Activated effector memory CD4-positive, alpha-beta T cell treated with Interleukin-2 at 50 U/mL for 16 hours (primary cell): ENCODE results near the gene KRTAP12-2.
"Not testable (repeated sequence)": the region's sequence is repeated elsewhere in the genome, so short reads cannot be mapped to it uniquely, and the experiment has no call there.

Source experiments
- DNase-seq: peaks from one replicate; pipeline ENCODE4 v3.0.0-alpha.2; 2020

The KRTAP12-2 gene

DNA sequence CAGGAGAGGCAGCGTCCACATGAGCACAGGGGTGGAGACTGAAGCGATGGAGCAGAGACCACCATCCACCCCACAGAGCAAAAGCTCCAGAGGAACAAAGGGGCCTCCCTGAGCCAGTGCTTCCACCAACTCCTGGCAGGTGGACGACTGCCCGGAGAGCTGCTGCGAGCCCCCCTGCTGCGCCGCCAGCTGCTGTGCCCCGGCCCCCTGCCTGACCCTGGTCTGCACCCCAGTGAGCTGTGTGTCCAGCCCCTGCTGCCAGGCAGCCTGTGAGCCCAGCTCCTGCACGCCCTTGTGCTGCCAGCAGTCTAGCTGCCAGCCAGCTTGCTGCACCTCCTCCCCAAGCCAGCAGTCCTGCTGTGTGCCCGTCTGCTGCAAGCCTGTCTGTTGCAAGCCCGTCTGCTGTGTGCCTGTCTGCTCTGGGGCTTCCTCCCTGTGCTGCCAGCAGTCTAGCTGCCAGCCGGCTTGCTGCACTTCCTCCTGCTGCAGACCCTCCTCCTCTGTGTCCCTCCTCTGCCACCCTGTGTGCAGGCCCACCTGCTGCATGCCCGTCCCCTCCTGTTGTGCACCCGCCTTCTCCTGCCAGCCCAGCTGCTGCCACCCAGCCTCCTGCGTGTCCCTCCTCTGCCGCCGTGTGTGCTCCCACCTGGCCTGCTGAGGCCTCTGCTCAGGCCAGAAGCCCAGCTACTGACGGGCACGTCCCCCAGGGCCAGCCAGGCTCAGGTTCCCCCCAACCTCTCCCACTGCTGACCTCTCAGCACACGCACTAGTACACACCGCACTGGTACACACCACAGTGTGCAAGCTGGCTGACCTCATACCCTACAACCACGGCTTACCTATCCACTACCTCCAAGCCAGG is 35.6 kb upstream of the KRTAP12-2 start:
- no peak for DNase-seq

GRCh38 chr21:44701541-44701940 is 34.8 kb upstream of the KRTAP12-2 start:
- no peak for DNase-seq

DNA sequence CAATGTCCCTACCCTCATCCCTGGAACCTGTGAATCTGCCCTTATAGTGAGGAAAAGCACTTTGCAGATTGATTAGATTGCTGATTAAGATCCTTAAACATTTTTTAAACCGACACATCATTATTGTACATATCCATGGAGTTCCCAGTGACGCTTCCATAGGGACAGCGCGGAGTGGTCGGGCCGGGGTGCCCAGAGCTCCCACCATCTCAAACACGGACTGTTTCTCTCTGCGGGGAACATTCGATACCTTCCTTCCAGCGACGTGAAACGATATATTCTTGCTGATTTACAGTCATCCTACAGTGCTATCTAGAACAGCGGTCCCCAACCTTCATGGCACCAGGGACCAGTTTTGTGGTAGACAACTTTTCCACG is 34.3 kb upstream of the KRTAP12-2 start:
- no peak for DNase-seq

- DNase-seq = no peak
Measured at GRCh38 chr21:44700101-44701022, 33.6 kb upstream of the KRTAP12-2 start.

- DNase-seq = no peak
Measured at GRCh38 chr21:44699502-44700001, 32.8 kb upstream of the KRTAP12-2 start.

GRCh38 chr21:44697811-44698734 is 31.3 kb upstream of the KRTAP12-2 start:
- DNase-seq = no peak

- DNase-seq = not testable (repeated sequence)
Measured at GRCh38 chr21:44697172-44697810, 30.6 kb upstream of the KRTAP12-2 start, which contains the start of gene KRTAP10-12. KRTAP10-12 (plus strand) TSS chr21:44697172; CDS start chr21:44697202, 30 bp downstream.

DNA sequence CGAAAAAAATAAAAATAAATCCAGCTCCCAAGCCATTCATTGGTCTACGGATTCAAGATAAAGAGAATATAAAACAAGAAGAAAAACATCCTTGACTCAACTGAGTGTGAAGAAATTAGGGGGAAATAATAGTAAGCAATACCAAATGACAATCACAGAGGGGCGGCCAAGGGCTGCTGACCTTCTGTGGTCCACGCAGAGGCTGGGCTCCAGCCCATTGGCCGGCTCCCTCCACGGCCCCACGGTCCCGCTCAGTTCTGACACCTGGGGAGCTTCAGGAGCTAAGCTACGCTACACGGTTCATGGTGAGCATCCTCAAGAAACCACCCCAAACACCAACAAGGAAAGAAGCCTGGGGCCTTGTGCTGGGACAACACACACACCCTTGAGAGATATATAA is 29.8 kb upstream of the KRTAP12-2 start:
- DNase-seq = no peak

DNA sequence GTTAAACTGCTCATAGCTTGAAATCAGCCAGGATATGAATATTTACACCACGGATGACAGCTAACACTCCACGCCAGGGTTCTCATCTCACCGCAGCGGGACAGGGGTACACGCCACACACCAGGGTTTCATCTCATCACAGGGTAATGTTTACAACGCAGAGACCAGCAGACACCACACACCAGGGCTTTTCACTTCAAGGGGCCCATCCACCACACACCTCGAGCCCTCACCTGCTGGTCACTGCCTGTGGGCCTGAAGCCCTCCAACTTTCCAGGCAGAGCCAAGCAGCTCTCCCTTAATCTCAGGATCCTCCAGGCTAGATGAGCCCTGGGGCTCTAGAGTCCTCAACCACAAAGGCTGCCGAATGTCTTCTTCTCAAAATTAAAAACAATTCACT is 28.9 kb upstream of the KRTAP12-2 start:
- no peak for DNase-seq

- no peak for DNase-seq
Measured at GRCh38 chr21:44695184-44695583, 28.5 kb upstream of the KRTAP12-2 start.

GRCh38 chr21:44694776-44695175 is 28.0 kb upstream of the KRTAP12-2 start:
- no peak for DNase-seq

DNA sequence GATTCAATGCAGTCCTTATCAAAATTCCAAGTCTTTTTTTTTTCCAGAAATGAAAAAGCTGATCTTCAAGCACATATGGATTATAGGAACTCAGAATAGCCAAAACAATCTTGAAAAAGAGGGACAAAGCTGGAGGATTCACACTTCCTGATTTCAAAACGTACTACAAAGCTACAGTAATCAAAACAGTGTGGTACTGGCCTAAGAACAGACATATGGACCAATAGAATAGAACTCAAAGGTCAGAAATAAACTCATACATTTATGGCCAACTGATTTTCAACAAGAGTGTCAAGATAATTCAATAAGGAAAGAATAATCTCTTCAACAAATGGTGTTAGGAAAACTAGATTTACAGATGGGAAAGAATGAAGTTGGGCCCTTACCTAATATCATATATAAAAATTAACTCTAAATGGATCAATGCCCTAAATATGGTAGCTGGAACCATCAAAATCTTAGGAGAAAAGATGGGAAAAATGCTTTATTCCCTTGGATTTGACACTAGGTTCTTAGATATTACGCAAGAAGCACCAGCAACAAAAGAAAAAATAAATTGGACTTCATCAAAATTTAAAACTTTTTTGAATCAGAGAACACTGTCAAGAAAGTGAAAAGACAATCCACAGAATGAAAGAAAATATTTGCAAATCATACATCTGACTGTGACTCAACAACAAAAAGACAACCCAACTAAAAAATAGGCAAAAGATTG is 26.2 kb upstream of the KRTAP12-2 start:
- no peak for DNase-seq

- DNase-seq = no peak
Measured at GRCh38 chr21:44691686-44692085, 25.0 kb upstream of the KRTAP12-2 start.

DNA sequence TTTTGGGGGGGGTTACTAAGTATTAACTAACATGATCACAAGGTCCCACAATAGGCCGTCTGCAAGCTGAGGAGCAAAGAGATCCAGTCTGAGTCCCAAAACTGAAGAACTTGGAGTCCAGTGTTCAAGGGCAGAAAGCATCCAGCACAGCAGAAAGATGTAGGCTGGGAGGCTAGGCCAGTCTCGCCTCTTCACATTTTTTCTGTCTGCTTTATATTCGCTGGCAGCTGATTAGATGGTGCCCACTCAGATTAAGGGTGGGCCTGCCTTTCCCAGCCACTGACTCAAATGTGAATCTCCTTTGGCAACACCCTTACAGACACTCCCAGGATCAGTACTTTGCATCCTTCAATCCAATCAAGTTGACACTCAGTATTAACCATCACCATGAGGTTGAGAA is 23.0 kb upstream of the KRTAP12-2 start:
- not testable (repeated sequence) for DNase-seq

DNA sequence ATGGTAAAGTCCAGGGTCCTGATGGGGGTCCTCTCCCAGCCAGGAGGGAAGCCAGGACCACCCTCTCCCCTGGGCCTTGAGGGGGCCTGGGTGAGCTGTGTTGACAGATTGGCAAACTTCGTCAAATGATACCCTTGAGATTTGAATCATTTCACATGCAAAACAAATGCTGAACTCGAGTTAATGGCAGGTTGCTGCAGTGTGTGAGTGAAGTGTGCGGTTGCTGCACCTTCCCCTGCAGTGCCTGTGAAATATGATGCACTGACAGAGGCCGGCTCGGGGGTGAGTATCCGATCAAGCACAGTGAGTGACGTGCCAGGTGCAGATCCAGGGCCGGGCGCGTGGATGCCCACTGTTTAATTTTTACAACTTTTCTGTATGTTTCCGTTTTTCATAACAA is 20.9 kb upstream of the KRTAP12-2 start:
- no peak for DNase-seq

DNA sequence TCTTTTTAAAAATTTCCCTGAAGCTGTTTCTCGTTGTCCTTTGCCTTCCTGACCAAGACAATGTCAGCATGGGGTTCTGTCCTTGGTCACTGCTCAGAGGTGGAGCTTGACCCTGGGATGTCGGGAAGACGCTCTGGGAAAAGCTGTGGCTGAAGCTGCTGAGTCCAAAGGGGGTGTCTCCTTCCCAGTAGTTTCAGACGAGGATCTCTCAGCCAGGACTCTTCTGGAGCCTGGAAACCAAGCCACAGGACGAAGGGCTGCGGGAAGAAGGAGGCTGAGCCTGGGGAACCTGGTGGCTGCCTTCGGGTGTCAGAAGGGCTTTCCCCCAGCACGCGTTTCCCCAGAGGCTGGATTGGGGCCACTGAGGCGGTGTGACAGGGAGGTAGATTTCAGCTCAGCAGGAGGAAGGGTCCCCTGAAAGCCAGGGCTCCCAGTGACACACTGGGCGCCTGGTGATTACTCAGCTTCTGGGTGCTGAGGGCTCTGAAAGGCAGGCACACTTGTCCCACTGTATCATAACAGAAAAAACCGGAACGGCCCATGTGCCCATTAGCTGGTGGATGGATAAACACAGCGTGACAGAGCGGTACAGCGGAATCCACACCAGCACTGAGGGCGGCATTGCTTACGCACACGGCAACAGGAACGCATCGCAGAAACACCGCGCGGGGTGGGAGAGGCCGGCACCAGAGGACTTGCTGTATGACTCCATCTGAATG is 20.3 kb upstream of the KRTAP12-2 start:
- no peak for DNase-seq

DNA sequence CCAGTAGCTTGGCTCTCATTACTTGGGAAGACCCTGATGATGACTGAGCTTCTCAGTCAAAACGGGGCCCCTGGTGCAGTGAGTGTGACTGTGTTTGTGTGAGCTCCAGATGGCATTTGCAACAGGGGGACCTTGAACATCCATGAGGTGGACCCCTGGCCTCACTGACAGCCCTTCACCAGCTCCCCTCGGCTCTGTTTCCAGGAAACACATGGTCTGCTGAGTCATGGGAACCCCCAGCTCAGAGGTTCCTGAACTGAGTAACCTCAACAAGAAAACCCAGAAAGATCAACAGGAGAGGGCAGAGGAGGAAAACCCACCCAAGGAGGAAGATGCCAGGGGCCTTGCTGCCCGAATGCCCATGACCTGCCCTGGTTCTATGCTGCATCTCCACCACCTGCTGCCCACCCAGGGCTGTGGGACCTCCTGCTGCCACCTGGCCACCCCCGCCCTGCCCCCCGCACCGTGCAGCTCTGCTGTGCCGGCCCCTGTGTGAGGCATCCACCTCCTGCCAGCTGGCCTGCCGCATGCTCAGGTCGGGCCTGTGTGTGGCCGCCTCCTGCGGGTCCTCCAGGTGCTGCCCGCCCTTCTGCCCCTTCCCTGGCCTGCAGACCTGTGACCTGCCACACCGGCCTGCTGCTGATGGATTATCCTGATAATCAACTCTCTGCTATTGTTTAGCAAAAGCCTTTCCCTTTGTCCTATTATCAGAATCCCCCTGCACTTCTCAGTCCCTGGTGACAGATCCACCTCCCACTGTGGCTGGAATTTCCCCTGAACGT is 19.5 kb upstream of the KRTAP12-2 start:
- DNase-seq = no peak

GRCh38 chr21:44685050-44685449 is 18.3 kb upstream of the KRTAP12-2 start:
- not testable (repeated sequence) for DNase-seq

GRCh38 chr21:44684483-44684882 is 17.8 kb upstream of the KRTAP12-2 start:
- DNase-seq = no peak

DNA sequence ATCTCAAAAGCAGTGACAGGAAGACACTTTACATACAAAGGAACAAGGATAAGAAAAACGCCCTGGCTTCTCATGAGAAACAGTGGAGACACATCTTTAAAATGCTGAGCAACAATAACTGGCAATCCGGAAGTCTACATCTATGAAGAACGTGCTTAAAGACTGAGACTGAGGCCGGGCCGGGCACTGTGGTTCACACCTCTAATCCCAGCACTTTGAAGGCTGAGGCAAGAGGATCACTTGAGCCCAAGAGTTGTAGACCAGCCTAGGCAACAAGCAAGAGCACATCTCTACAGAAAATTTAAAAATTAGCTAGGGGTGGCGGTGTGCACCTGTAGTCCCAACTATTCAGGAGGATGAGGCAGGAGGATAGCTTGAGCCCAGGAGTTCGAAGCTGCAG is 17.4 kb upstream of the KRTAP12-2 start:
- no peak for DNase-seq
